Progenitor cell of endocrine pancreas (in vitro differentiated cells): ENCODE results near the gene HSPBP1. TPM values are rescaled to one million over a fixed set of nuclear protein-coding genes. Genes with fewer than 3 reads are reported as not detected.
A peak's percentile ranks its signal among the peaks of the same experiment; 100 is the strongest.
"Not testable (repeated sequence)": the region's sequence is repeated elsewhere in the genome, so short reads cannot be mapped to it uniquely, and the experiment has no call there.

Experiments used
- DNase-seq: peaks from one replicate; pipeline ENCODE4 v3.0.0; 2021; ENCODE audit warnings: low spot score; ENCODE audit not compliant: unreplicated experiment
- H3K27ac Mint-ChIP-seq: 2 replicates; pipeline ENCODE4 v1.8.0; 2021; ENCODE audit warnings: mild to moderate bottlenecking, moderate library complexity, mixed read lengths
- H3K27me3 Mint-ChIP-seq: 2 replicates; pipeline ENCODE4 v1.8.0; 2021; ENCODE audit warnings: mixed read lengths
- H3K36me3 Mint-ChIP-seq: 2 replicates; pipeline ENCODE4 v1.8.0; 2022; ENCODE audit warnings: mixed read lengths; ENCODE audit not compliant: insufficient read depth
- H3K4me1 Mint-ChIP-seq: 2 replicates; pipeline ENCODE4 v1.8.0; 2021; ENCODE audit warnings: low read depth, mixed read lengths
- H3K4me3 Mint-ChIP-seq: 2 replicates; pipeline ENCODE4 v1.8.0; 2021; ENCODE audit warnings: low read depth, mild to moderate bottlenecking, moderate library complexity, mixed read lengths
- H3K9me3 Mint-ChIP-seq: 2 replicates; pipeline ENCODE4 v1.8.0; 2021; ENCODE audit warnings: low read depth, mixed read lengths
- CTCF ChIP-seq: fragments of 200-600 bp; sonication (generic); IDR thresholded peaks from one replicate; pipeline ENCODE4 v1.5.0; 2021; ENCODE audit warnings: antibody characterized with exemption, mild to moderate bottlenecking; ENCODE audit not compliant: unreplicated experiment
- total RNA-seq: library from RNA; stranded (reverse); gene quantifications from 2 replicates; pipeline ENCODE4 v1.2.1, GENCODE V29; 2021

The HSPBP1 gene
- total RNA-seq, 1 donor from 2014 or later = 46.1 TPM

DNA sequence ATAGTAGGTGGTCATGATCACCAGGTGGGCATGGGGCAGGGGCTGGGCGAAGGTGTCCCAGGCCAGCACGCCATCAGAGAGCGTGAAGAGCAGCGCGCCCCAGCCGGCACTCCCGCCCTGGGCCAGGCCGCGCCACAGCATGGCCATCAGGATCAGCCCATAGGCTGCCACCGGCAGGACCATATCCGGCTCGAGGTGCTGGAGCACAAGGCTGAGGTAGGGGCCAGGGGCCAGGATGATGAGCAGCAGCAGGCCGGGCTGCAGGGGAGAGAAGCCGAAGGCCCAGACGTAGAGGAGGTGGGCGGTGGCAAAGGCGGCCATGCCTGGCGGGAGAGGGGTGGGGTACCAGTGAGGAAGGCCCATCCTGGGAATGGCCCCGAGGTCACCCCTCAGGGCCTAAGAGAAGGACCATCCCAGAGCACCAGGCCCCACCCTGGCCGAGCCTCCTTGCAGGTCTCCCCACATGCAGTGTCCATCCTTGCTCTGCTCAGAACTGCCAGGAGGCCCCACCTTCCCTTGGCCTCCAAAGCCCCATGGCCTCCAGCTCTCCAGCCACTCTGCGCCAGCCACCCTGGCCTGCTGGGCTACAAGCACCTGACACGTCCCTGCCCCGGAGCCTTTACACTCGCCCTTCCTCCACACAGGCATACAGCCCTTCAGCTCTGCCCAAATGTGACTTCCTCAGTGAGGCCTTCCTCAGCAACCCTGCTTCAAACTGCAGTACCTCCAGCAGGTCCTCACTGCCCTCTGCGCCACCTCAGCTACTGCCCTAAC, 52.5 kb downstream of the HSPBP1 start:
- H3K27ac Mint-ChIP-seq = peak overlapping the region; percentile 82
- H3K27me3 Mint-ChIP-seq = no peaks in the 10 kb centered on the region
- peaks cover 14% of the 10 kb centered on the region for H3K4me1 Mint-ChIP-seq
- H3K36me3 Mint-ChIP-seq = peaks cover 5% of the 10 kb centered on the region
- no peaks in the 10 kb centered on the region for H3K9me3 Mint-ChIP-seq
- TF ChIP-seq CTCF = no peak
- no peak for DNase-seq
- H3K4me3 Mint-ChIP-seq = no peak overlapping the region

- Mint-ChIP-seq H3K36me3 (peaks cover 5% of the 10 kb centered on the region), H3K27me3 (no peaks in the 10 kb centered on the region), H3K9me3 (no peaks in the 10 kb centered on the region), H3K4me1 (peaks cover 14% of the 10 kb centered on the region), H3K27ac (no peak overlapping the region), H3K4me3 (no peak overlapping the region)
- TF ChIP-seq CTCF = no peak
- DNase-seq = no peak
Observed at GRCh38 chr19:55226788-55227187, 53.1 kb downstream of the HSPBP1 start.

DNA sequence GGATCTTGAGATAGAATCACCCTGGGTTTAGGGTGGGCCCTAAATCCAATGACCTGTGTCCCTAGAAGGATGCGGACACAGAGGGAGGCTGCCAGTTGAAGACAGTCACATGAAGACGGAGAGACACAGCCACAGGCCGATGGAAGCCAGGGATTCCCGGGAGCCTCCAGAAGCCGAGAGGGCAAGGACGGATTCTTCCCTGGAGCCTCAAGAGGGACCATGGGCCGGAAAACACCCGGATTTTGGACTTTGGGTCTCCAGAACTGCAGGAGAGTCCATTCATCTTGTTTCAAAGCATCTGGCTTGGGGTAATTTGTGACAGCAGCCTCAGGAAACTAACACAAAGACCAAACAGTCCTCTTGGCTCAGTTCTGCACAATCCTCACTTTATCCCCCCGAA, 53.6 kb downstream of the HSPBP1 start:
- Mint-ChIP-seq H3K36me3 (peaks cover 7% of the 10 kb centered on the region), H3K27me3 (no peaks in the 10 kb centered on the region), H3K4me3 (no peak overlapping the region), H3K9me3 (no peaks in the 10 kb centered on the region), H3K27ac (no peak overlapping the region), H3K4me1 (peaks cover 14% of the 10 kb centered on the region)
- TF ChIP-seq CTCF = no peak
- no peak for DNase-seq

DNA sequence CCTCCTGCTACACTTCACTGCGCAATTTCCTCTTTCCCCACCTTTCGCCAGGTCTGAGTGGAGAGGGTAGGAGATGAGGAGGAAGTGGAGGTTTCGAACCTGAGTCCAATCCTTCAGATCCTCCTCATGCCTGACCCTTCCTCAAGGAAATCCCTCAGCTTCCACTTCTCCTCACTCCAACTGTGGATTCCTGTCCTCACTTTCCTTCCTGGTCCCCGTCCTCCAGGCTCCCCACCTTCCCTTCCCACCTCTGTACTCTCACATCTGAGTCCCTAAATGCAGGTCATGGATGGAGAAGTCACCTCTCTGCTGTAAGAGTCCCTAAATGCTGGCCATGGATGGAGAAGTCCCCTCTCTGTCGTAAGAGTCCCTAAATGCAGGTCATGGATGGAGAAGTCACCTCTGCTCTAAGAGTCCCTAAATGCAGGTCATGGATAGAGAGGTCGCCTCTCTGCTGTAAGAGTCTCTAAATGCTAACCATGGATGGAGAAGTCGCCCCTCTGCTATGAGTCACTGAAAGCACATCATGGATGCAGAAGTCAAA, 54.4 kb downstream of the HSPBP1 start:
- H3K27me3 Mint-ChIP-seq = no peaks in the 10 kb centered on the region
- DNase-seq = no peak
- TF ChIP-seq CTCF = no peak
- H3K4me1 Mint-ChIP-seq = peaks cover 14% of the 10 kb centered on the region
- peaks cover 8% of the 10 kb centered on the region for H3K36me3 Mint-ChIP-seq
- peaks cover 1% of the 10 kb centered on the region for H3K9me3 Mint-ChIP-seq
- no peak overlapping the region for H3K4me3 Mint-ChIP-seq
- H3K27ac Mint-ChIP-seq = peak overlapping the region; percentile 26

DNA sequence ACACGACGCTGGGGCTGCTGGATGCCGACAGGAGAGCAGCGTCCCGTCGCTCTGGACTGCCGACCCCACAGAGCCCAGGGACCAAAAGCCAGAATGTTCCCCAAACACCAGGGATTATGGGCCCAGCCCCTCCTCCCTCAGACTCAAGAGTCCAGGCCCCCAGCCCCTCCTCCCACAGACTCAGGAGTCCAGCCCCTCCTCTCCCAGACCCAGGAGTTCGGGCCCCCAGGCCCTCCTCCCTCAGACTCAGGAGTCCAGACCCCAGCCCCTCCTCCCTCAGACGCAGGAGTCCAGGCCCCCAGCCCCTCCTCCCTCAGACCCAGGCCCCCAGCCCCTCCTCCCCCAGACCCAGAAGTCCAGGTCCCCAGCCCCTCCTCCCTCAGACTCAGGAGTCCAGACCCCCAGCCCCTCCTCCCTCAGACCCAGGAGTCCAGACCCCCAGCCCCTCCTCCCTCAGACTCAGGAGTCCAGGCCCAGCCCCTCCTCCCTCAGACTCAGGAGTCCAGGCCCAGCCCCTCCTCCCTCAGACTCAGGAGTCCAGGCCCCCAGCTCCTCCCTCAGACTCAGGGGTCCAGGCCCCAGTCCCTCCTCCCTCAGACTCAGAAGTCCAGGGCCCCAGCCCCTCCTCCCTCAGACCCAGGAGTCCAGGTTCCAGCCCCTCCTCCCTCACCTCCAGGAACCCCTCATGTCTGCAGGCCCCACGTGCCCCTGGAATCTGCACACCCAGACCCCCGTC, 55.1 kb downstream of the HSPBP1 start:
- not testable (repeated sequence) for H3K9me3 Mint-ChIP-seq, H3K27me3 Mint-ChIP-seq, DNase-seq, H3K4me3 Mint-ChIP-seq, H3K27ac Mint-ChIP-seq
- peaks cover 12% of the 10 kb centered on the region for H3K36me3 Mint-ChIP-seq
- peaks cover 14% of the 10 kb centered on the region for H3K4me1 Mint-ChIP-seq
